NCI-H2196 (cell line): ENCODE data around the gene THOC2.
A peak's percentile ranks its signal among the peaks of the same experiment; 100 is the strongest.
"Not testable (repeated sequence)": the region's sequence is repeated elsewhere in the genome, so short reads cannot be mapped to it uniquely, and the experiment has no call there.

Experiments used
- DNase-seq: peaks from one replicate; lab custom pipeline; 2025; ENCODE audit not compliant: unreplicated experiment; lab: John Stamatoyannopoulos, UW

The THOC2 gene

DNA sequence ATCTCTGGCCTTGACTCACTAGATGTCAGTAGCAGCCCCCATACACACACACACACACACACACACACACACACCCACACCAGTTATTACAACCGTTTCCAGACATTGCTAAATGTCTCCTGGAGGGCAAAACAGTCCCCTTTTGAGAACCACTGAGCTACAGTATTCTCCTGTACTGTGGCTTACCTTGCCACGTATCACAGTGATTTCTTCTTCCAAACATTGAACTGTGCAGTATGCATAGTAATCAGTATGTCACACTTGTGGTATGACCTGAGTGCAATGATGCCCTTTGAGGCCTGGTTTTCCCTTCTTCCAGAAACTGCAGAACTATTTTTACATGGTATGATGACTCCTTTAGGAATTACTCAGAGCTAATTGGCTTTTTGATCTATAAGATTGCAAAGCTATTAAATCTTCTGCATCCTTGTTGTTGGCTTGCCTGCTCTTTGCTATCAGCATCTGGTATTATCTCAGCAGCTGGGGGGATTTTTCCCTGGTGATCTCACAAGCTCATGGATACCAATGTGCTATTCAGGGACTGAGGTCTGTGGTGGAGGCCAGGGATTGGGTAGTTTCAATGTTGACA, 3.6 kb upstream of the THOC2 start:
- no peak for DNase-seq

DNA sequence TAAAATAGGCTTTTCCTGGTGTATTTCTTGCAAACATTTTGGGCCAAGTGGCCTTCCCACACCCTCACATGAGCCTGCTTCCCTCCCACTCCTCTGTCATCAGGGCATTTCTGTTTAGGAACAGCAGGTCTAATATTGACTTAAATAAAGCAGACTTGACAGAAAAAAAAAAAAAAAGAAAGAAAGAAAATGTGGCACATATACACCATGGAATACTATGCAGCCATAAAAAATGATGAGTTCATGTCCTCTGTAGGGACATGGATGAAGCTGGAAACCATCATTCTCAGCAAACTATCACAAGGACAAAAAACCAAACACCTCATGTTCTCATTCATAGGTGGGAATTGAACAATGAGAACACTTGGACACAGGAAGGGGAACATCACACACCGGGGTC, 2.3 kb upstream of the THOC2 start:
- not testable (repeated sequence) for DNase-seq

DNA sequence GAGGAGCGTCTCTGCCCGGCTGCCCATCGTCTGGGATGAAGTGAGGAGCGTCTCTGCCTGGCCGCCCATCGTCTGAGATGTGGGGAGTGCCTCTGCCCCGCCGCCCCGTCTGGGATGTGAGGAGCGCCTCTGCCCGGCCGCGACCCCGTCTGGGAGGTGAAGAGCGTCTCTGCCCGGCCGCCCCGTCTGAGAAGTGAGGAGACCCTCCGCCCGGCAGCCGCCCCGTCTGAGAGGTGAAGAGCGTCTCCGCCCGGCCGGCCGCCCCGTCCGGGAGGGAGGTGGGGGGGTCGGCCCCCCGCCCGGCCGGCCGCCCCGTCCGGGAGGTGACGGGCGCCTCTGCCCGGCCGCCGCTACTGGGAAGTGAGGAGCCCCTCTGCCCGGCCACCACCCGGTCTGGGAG, 1.2 kb upstream of the THOC2 start:
- not testable (repeated sequence) for DNase-seq

DNA sequence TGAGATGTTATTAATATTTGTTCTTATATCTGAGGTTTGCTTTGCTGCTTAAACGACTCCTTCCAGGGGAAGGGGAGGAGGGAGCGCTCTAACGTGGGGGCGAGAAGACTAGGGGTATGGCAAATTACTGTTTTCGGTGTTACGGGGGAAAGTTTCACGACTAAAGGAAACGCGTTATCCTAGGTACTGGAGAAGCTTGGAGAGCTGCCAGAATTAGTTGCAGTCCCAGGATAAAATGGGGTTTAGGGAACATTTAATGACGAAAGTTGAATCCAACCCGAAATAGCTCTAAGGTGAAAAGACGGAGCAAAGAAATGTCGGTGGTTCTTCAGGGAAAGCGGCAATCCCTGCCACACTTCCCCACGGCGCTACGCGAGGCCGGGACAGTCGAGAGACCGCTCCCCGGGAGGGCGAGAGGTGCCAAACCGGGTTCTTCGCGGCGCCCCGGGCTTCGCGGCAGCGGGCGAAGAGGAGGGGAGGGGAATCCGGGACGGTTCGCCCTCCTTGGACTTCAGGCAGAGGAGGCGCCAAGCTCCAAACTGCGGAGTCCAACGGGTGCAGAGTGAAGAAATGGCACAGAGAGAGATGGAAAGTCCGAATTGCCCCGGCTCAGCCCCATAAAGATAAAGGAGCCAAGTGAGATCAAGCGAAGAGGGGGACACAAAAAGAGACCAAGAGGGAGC, 724 bp downstream of the THOC2 start:
- DNase-seq: no peak

DNA sequence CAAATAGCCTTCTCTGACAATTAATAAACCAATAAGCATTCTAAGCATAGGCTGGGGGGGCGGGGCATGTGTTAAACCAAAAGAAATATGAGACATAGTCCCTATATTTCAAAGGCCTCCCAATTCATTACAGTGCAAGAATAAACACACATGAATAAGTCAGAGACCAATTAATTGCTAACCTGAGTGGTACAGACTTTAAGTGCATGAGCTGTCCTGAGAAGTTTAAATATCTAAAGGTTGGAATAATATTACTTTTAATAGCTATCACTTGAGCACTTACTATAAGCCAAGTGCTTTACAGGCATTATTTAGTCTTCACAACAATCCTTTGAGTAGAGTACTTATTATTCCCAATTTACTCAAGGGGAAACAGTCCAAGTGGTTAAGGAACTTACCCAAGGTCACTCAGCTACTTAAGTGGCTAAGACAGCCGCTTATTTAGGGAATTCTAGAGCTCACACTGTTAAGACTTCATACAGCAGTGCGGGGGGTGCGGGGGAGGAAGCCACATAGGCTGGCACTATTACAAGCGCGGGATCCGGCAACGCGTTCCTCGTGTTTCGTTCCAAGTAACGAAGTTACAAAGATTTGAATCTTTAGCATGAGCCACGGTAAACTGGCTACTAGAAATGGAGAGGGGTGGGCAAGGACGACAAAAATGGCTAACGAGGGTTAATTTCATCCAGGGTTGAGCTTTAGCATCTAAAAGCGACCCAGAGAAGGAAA, 1.4 kb downstream of the THOC2 start:
- no peak for DNase-seq

DNA sequence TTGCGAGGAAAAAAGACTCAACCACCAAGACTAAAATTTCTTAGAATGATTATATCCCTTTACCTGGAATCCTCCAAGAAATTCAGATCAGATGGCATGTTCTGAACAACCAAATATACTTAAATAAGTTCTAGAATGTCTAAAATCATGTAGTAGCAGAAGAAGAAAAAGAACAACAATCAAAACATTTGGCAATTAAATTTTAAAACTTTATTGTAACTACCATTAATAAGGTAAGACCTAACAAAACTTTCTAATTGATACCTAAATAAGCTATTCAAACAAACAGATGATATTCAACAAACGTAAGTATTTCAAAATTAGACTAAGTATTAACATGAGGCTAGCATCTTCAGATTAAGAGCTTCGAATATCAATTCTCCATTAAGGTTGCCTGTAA, 4.3 kb downstream of the THOC2 start:
- no peak for DNase-seq

DNA sequence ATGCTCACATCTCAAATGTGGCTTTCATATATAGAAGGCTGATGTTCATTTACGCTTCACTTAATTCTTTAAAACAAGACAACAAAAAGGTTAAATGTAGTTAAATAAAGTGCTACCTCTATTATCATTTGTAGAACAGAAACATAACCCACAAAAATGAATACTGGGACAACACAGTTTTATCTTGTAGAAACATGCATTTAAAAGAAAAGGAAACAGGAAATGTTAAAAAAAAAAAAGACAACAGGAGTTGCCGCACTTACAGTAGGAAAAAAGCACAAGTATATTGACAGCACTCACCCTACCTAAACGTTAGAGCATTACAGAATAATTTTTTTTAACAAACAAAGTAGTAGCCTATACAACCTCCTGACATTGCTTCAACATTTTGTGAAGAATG, 4.8 kb downstream of the THOC2 start:
- DNase-seq: no peak

DNA sequence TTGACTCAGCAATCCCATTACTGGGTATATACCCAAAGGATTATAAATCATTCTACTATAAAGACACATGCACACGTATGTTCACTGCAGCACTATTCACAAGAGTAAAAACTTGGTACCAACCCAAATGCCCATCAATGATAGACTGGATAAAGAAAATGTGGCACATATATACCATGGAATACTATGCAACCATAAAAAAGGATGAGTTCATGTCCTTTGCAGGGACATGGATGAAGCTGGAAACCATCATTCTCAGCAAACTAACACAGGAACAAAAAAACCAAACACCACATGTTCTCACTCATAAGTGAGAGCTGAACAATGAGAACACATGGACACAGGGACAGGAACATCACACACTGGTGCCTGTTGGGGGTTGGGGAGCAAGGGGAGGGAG, 10.7 kb downstream of the THOC2 start:
- not testable (repeated sequence) for DNase-seq

DNA sequence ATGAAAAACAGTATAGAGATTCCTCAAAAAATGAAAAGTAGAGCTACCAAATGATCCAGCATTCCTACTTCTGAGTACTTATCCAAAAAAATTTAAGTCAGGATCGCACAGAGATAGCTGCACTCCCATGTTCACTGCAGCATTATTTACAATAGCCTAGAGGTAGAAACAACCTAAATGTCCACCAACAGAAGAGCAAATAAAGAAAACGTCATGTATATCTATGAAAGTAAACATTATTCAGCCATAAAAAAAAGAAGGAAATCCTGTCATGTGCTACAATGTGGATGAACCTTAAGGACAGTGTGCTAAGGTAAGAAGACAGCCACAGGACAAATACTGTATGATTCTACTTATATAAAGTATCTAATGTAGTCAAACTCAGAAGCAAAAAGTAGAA, 12.4 kb downstream of the THOC2 start:
- no peak for DNase-seq

DNA sequence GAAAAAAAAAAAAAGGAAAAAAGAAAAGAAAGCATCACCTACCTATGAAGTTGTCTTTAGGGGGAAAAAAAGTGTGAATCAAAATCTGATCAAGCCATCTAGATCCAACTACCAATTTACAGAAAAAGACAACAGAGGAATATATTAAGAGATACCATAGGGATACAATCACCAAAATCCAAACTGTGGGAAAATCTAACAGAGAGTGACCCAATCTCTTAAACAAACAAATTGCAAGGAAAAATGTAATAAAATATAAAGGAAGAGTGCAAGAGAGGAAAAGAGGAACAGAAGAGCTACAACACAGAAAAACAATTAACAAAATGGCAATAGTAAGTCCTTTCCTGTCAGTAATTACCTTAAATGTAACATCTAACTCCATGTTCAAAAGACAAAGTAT, 19.0 kb downstream of the THOC2 start:
- DNase-seq: no peak

DNA sequence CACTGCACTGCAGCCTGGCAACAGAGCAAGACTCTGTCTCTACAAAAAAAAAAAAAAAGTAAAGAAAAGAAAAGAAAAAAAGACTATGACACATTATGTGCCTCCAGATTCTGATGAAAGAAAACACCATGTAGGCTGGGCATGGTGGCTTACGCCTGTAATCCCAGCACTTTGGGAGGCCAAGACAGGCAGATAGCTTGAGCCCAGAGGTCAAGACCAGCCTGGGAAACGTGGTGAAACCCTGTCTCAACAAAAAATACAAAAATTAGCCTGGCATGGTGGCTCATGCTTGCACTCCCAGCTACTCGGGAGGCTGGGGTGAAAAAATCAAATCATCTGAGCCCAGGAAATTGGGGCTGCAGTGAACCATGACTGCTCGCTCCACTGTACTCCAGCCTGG, 19.4 kb downstream of the THOC2 start:
- no peak for DNase-seq

DNA sequence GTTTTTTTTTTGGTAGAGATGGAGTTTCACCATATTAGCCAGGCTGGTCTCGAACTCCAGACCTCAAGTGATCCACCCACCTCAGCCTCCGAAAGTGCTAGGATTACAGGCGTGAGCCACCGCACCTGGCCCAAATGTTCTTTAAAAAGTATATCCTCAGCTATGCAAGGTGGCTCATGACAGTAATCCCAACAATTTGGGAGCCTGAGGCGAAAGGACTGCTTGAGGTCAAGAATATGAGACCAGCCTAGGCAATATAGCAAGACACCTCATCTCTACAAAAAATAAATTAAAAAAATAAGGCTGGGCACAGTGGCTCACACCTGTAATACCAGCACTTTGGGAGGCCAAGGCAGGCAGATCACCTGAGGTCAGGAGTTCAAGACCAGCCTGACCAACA, 21.7 kb downstream of the THOC2 start:
- not testable (repeated sequence) for DNase-seq

DNA sequence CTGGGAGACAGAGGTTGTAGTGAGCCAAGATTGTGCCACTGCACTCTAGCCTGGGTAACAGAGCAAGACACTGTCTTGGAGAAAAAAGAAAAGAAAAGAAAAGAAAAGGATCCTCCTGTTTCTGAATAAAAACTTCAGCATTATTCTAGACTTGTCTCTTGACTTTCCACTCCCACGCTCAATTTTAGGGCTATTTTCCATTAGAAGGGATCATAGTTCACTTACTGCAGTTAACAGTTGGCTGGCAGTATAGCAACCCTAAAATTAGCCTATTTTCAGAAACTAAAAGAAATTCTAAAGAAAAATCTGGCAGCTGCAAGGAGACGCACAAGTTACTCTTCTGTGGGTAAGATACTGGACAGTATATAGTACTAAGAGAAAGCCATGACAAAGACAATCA, 28.1 kb downstream of the THOC2 start:
- DNase-seq: no peak

DNA sequence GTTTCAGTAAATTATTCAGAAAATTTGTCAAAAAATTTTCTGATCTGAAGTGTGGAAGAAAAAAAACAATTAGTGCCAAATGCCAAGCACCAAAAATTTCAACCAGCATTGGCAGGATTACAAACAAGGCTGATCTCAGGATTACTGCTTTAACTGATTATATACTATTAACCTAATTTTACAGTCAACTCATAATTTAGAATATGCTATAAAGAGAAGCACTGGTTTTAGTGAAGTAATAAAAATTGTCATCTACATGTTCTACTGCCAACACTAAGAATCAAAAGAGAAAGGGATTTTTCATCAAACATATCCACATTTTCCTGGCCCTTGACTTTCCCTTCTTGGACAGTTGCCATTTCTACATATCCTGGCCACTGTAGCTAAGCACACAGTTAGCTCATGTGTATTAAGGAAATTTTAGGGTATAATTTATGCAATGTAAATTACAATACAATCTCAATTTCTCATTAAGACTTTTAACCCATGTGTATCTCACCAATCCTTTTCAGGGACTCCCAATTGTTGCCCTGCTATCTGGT, 33.8 kb downstream of the THOC2 start:
- peak; percentile 0 for DNase-seq

DNA sequence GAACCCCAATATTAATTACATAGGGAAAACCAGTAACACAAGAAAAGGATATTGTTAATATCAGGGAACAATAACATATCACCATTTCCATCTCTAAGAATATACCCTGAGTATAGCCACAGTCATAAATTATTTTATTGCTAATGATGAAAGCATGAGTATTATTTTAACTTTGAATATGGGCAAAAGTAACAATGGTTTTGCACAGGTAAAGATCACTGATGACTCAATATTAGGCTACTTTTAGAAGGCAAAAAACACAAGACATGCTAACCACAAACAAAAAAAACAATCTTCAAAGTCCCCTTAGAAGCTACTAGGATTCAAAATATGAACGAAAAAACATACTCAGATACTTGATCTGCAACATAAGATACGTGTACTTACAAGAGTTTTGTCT, 36.5 kb downstream of the THOC2 start:
- no peak for DNase-seq

DNA sequence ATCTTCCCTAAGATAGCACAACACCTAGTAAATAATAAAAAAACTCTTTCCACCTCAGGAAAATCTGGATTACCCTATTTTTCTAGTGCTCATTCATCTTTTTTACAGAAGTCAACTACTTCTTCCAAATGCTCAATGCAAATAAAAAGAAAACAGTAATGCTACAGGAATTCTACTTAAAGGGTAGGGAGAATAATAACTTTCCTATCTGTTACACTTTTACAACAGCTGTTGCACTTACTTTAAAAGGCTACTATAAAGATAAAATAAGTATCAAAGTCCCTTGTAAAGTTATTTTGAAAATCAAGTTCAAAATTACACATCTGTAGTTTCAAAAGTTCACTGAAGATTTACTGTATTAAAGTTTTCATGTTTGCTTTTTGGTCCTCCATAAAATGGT, 37.6 kb downstream of the THOC2 start:
- DNase-seq: no peak

DNA sequence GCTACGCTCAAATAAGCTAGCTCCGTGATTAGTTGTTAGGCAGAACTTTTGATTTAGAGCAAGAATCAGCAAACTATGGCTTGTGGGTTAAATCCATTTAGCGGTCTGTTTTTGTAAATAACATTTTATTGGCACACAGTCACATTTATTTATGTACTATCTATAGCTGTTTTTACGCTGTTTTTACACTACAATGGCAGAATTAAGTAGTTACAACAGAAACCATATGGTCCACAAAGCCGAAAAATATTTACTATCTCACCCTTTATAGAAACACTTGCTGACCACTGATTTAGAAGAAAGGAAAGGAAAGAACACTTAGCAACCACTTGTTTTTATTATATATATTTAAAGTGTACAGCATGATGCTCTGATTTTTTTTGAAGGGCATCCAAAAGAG, 41.1 kb downstream of the THOC2 start:
- DNase-seq: no peak

DNA sequence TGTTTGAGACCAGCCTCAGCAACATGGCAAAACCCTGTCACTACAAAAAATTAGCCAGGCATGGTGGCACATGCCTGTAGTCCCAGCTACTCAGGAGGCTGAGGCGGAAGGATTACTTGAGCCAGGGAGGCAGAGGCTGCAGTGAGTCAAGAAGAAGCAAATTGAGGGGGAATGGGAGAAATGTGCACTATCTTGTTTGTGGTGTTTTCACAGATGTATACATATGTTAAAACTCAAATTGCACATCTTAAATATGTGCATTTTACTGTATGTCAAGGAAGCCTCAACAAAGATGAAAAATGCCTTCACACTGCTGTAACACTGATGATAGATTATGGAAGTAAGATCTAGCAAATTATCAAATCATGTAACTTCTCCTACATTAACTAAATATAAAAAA, 44.3 kb downstream of the THOC2 start:
- no peak for DNase-seq

DNA sequence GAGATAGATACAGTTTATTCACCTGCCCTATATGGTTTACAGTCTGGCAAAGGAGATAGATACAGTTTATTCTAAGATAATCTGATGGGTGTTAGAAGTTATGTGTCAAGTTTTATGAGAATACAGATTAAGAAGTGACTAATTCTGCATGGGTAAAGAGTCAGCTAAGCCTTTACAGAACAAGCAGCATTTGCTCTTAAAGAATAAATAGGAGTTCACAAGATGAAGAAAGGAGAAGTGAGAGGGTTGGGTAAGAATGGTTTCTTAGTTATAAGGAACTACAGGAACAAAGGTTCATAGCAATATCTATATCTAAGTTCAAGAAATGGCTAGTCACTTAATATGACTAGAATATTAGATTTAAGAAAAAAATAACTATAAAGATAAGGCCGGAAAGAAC, 47.6 kb downstream of the THOC2 start:
- DNase-seq: no peak

DNA sequence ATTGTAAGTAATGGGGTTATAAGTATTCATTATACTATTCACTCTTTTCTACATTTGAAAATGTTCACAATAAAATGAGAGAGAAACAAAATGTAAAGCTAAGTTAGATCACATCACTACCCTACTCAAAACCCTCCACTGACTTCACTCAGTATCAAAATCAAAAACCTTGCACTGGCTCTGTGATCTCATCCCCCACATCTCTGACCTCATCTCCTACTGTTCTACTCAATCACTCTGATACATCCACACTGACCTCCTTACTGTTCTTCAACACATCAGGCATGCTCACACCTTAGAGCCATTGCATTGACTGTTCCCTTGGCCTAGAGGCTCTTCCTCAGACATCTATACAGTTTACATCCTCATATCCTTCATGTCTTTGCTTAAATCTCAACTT, 50.7 kb downstream of the THOC2 start:
- DNase-seq: no peak

DNA sequence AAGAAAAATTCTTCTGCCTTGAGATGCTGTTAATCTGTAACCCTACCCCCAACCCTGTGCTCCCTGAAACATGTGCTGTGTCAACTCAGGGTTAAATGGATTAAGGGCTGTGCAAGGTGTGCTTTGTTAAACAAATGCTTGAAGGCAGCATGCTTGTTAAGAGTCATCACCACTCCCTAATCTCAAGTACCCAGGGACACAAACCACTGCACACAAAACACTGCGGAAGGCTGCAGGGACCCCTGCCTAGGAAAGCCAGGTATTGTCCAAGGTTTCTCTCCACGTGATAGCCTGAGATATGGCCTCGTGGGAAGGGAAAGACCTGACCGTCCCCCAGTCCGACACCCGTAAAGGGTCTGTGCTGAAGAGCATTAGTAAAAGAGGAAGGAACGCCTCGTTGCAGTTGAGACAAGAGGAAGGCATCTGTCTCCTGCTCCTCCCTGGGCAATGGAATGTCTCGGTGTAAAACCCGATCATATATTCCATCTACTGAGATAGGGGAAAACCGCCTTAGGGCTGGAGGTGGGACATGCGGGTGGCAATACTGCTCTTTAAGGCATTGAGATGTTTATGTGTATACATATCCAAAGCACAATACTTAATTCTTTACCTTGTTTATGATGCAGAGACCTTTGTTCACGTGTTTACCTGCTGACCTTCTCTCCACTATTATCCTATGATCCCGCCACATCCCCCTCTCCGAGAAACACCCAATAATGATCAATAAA, 53.0 kb downstream of the THOC2 start:
- DNase-seq: not testable (repeated sequence)

DNA sequence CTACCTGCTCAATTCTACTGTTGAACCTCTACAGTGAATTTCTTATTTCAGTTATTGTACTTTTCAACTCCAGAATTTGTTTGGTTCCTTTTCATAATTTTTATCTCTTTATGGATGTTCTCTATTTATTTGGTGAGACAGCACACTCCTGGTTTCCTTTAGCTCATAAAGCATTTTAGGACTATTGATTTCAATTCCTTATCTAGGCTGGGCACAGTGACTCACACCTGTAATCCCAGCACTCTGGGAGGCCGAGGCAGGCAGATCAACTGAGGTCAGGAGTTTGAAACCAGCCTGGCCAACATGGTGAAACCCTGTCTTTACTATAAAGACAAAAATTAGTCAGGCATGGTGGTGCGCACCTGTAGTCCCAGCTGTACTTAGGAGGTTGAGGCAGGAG, 57.7 kb downstream of the THOC2 start:
- no peak for DNase-seq
